HUES6 (cell line): Measurements from ENCODE around the gene PCK2.
"Not testable (repeated sequence)": the region's sequence is repeated elsewhere in the genome, so short reads cannot be mapped to it uniquely, and the experiment has no call there.

Experiments used
- H3K27ac ChIP-seq: 2 replicates; pipeline ENCODE4 v1.7.0; 2013; ENCODE audit warnings: low read depth, mild to moderate bottlenecking, low read length, inconsistent platforms
- H3K27me3 ChIP-seq: 2 replicates; pipeline ENCODE4 v1.6.1; 2013; ENCODE audit warnings: low read length; ENCODE audit not compliant: control insufficient read depth, insufficient read depth
- H3K36me3 ChIP-seq: 2 replicates; pipeline ENCODE4 v1.6.1; 2013; ENCODE audit warnings: low read length; ENCODE audit not compliant: control insufficient read depth, insufficient read depth
- H3K4me1 ChIP-seq: 2 replicates; pipeline ENCODE4 v1.6.1; 2013; ENCODE audit warnings: low read length; ENCODE audit not compliant: control insufficient read depth, insufficient read depth
- H3K4me3 ChIP-seq: 2 replicates; pipeline ENCODE4 v1.5.1; 2013; ENCODE audit warnings: low read depth, low read length
- H3K9ac ChIP-seq: one replicate; pipeline ENCODE4 v1.6.1; 2013; ENCODE audit warnings: mild to moderate bottlenecking, low read length
- H3K9me3 ChIP-seq: 2 replicates; pipeline ENCODE4 v1.6.1; 2013; ENCODE audit warnings: low read depth, low read length; ENCODE audit not compliant: control insufficient read depth, insufficient read depth

PCK2 gene

DNA sequence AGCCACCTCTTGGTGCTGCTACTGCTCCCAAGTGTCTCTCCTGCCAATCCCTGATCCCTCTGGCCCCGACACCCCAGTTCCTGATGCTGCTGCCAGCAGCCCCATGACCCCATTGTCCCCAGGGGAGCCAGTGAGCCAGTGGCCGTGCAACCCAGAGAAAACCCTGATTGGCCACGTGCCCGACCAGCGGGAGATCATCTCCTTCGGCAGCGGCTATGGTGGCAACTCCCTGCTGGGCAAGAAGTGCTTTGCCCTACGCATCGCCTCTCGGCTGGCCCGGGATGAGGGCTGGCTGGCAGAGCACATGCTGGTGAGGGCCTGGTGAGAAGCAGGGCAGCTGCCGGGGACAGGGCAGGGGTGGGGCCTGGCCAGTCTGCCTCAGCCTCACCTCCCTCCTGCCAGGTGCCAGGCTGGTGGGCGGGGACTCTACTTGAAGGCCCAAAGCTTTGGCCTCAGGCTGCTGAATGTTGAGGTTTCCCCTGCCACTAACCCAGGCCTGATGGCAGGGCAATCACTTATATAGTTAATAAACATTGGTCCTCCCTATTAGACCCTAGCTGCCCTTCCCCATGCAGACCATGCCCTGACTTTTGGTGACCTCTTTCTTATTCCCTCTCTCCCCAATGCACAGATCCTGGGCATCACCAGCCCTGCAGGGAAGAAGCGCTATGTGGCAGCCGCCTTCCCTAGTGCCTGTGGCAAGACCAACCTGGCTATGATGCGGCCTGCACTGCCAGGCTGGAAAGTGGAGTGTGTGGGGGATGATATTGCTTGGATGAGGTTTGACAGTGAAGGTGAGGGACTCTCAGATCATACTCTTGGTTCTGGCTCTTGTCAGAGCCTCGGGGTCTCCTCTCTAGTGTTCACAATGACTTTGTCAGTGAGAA is 5.1 kb downstream of the PCK2 start:
- peaks cover 71% of the 10 kb centered on the region for H3K36me3 ChIP-seq
- H3K27ac ChIP-seq = no peak overlapping the region

GRCh38 chr14:24100197-24100981 is 6.3 kb downstream of the PCK2 start:
- Histone ChIP-seq H3K9me3 (peaks cover 20% of the 10 kb centered on the region), H3K36me3 (peaks cover 78% of the 10 kb centered on the region), H3K27me3 (no peaks in the 10 kb centered on the region), H3K27ac (no peak overlapping the region), H3K4me3 (no peak overlapping the region), H3K4me1 (peaks cover 5% of the 10 kb centered on the region), H3K9ac (no peak overlapping the region)

More for the DNA sequence above, 5.1 kb downstream of the PCK2 start:
- H3K27me3 ChIP-seq = no peaks in the 10 kb centered on the region
- H3K4me3 ChIP-seq = no peak overlapping the region
- no peak overlapping the region for H3K9ac ChIP-seq
- H3K4me1 ChIP-seq = peaks cover 12% of the 10 kb centered on the region
- H3K9me3 ChIP-seq = peaks cover 9% of the 10 kb centered on the region

- Histone ChIP-seq H3K4me3 (no peak overlapping the region), H3K36me3 (peaks cover 78% of the 10 kb centered on the region), H3K27me3 (no peaks in the 10 kb centered on the region), H3K9ac (no peak overlapping the region), H3K9me3 (peaks cover 20% of the 10 kb centered on the region), H3K4me1 (no peaks in the 10 kb centered on the region), H3K27ac (no peak overlapping the region)
Measured at GRCh38 chr14:24100982-24101494, 6.9 kb downstream of the PCK2 start.

DNA sequence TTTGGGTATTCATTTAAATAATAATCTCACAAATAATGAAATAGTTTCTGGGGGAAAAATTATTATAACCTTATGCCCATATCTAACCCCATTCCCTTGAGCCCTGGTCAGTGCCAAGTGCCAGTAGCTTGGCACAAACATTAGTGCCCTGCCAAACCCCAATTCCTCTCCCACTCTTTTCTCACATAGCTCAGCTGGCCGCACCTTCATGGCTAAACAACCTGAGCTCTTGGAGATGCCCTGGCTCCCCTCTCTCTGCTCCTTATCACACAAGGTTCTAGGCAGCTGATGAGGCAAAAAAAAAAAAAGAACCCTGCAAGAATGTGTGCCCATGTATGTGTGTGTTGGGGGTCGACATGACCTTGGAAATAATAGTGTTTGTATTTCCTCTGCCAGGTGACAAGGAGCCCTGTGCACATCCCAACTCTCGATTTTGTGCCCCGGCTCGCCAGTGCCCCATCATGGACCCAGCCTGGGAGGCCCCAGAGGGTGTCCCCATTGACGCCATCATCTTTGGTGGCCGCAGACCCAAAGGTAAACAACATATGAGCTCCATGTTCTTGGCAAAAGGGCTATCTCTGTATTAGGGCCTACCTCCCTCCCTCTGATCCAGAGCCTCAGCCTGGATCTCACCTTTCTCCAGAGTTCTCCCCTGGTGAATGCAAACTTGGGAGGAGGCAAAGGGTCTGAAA is 8.4 kb downstream of the PCK2 start:
- H3K36me3 ChIP-seq = peaks cover 70% of the 10 kb centered on the region

DNA sequence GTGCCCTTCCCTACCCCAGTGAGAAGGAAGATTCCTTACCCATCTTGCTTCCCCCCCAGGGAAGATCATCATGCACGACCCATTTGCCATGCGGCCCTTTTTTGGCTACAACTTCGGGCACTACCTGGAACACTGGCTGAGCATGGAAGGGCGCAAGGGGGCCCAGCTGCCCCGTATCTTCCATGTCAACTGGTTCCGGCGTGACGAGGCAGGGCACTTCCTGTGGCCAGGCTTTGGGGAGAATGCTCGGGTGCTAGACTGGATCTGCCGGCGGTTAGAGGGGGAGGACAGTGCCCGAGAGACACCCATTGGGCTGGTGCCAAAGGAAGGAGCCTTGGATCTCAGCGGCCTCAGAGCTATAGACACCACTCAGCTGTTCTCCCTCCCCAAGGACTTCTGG is 9.3 kb downstream of the PCK2 start:
- Histone ChIP-seq H3K4me1 (no peaks in the 10 kb centered on the region), H3K9me3 (peaks cover 20% of the 10 kb centered on the region), H3K27ac (no peak overlapping the region), H3K36me3 (peaks cover 61% of the 10 kb centered on the region), H3K9ac (no peak overlapping the region), H3K27me3 (no peaks in the 10 kb centered on the region), H3K4me3 (no peak overlapping the region)

More for the DNA sequence above, 8.4 kb downstream of the PCK2 start:
- Histone ChIP-seq H3K9me3 (peaks cover 20% of the 10 kb centered on the region), H3K27ac (no peak overlapping the region), H3K4me3 (no peak overlapping the region), H3K27me3 (no peaks in the 10 kb centered on the region), H3K4me1 (no peaks in the 10 kb centered on the region), H3K9ac (no peak overlapping the region)

DNA sequence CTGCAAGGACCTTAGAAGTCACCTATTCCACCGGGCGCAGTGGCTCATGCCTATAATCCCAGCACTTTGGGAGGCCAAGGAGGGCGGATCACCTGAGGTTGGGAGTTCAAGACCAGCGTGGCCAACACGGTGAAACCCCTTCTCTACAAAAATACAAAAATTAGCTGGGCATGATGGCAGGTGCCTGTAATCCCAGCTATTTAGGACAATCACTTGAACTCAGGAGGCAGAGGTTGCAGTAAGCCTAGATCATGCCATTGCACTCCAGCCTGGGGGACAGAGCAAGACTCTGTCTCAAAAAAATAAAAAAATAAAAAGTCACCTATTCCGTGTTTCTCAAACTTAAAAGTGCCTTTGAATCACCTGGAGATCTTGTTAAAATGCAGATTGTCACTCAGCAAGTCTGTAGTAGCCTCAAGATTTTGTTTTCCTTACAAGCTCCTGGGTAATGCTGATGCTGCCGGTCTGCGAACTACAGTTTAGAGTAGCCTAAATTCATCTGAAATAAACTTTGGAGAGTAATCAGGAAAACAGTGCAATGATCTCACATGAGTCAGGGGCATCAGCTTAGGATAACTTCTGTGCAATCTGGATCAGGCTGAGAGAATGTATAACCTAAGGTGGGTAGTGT is 11.6 kb downstream of the PCK2 start:
- not testable (repeated sequence) for H3K9ac ChIP-seq, H3K4me1 ChIP-seq, H3K4me3 ChIP-seq, H3K27me3 ChIP-seq, H3K27ac ChIP-seq
- Histone ChIP-seq H3K36me3 (peaks cover 39% of the 10 kb centered on the region), H3K9me3 (peaks cover 20% of the 10 kb centered on the region)

DNA sequence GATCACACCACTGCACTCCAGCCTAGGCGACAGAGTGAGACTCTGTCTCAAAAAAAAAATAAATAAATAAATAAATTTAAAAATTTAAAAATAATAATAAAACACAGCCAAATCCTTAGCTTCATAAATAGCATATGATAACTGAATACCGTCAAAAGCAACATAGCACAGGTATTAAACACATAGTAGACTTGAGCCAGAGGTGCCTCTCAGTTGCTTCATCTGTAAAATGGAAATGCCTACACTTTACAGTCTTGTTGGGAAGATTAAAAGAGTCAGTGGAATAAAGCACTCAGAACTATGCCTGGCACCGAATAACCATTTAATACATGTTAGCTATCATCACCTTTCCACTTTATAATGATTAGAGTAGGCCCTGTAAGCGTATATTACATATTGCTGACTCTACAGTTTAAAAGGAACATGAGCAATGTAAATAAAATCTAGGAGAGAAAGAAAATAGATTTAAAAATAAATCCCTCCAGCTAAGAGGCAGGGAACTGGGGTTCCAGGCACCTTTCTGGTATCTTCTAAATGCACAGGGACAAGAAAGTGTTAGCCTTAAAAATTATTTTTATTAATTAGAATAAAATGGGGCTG is 12.7 kb downstream of the PCK2 start:
- H3K4me1 ChIP-seq = no peaks in the 10 kb centered on the region
- peaks cover 20% of the 10 kb centered on the region for H3K9me3 ChIP-seq
- H3K9ac ChIP-seq = no peak overlapping the region
- H3K4me3 ChIP-seq = no peak overlapping the region
- no peaks in the 10 kb centered on the region for H3K27me3 ChIP-seq
- H3K27ac ChIP-seq = no peak overlapping the region
- H3K36me3 ChIP-seq = peaks cover 28% of the 10 kb centered on the region

- Histone ChIP-seq H3K9me3 (peaks cover 19% of the 10 kb centered on the region), H3K36me3 (peaks cover 16% of the 10 kb centered on the region), H3K4me1 (no peaks in the 10 kb centered on the region), H3K4me3 (no peak overlapping the region), H3K27me3 (no peaks in the 10 kb centered on the region), H3K9ac (no peak overlapping the region), H3K27ac (no peak overlapping the region)
Measured at GRCh38 chr14:24108336-24108874, 14.3 kb downstream of the PCK2 start.

GRCh38 chr14:24110060-24110459 is 15.9 kb downstream of the PCK2 start:
- peaks cover 2% of the 10 kb centered on the region; the same call in 1 of the 2 replicates for H3K36me3 ChIP-seq
- H3K9me3 ChIP-seq = 0 out of 2 replicates have a peak, but pooled peaks cover 3% of the 10 kb centered on the region
- H3K27me3 ChIP-seq = no peaks in the 10 kb centered on the region
- H3K27ac ChIP-seq = no peak overlapping the region
- H3K4me1 ChIP-seq = no peaks in the 10 kb centered on the region
- H3K4me3 ChIP-seq = no peak overlapping the region
- no peak overlapping the region for H3K9ac ChIP-seq

DNA sequence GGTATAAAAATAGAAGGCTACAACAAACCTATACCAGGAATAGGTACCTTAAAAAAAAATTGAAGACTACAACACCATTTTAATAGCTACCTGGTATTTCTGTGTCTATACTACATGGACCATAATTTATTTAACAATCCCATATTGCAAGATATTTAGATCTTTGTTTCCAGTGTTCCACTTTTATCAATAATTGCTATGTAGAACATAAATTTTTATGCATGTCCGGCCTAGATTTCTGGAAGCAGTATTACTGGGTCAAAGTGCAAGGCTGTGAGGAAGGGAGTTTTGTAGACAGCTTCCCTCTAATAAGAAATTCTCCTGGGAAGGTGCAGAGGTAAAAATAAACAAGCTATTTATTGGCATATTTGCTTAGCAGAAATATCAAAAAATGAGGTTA is 16.4 kb downstream of the PCK2 start:
- Histone ChIP-seq H3K9me3 (no peaks in the 10 kb centered on the region), H3K27me3 (no peaks in the 10 kb centered on the region), H3K4me1 (0 out of 2 replicates have a peak, but pooled peaks cover under 1% of the 10 kb centered on the region), H3K27ac (no peak overlapping the region), H3K4me3 (no peak overlapping the region), H3K36me3 (no peaks in the 10 kb centered on the region), H3K9ac (no peak overlapping the region)
